Activated CD4-positive, alpha-beta T cell treated with anti-CD3 and anti-CD28 coated beads for 36 hours (primary cell): Measurements from ENCODE around the gene EPHB2. TPM values are rescaled to one million over a fixed set of nuclear protein-coding genes. Genes with fewer than 3 reads are reported as not detected.
A peak's percentile ranks its signal among the peaks of the same experiment; 100 is the strongest.

Experiments used
- ATAC-seq: fragments of 200-7000 bp; cut with Tn5 transposase; one replicate; pipeline ENCODE4 v1.10.0; 2021; ENCODE audit warnings: mild to moderate bottlenecking, moderate library complexity
- CTCF ChIA-PET: fragments of 350-600 bp; sonication (Branson Sonifier 250); formaldehyde crosslinking; loops from one replicate; lab custom pipeline; 2021; ENCODE audit warnings: antibody characterized with exemption; lab: Charles Lee
- POLR2A ChIA-PET: fragments of 350-600 bp; sonication (Branson Sonifier 250); formaldehyde crosslinking; loops from one replicate; lab custom pipeline; 2021; ENCODE audit warnings: antibody characterized with exemption, inconsistent platforms; lab: Charles Lee
- DNase-seq: peaks from one replicate; pipeline ENCODE4 v3.0.0-alpha.2; 2020
- H3K27ac Mint-ChIP-seq: one replicate; pipeline ENCODE4 v1.8.0; 2021; ENCODE audit warnings: mixed read lengths
- H3K27me3 Mint-ChIP-seq: one replicate; pipeline ENCODE4 v1.8.0; 2021; ENCODE audit warnings: mixed read lengths
- H3K36me3 Mint-ChIP-seq: one replicate; pipeline ENCODE4 v1.8.0; 2021; ENCODE audit warnings: low read depth, mixed read lengths
- H3K4me1 Mint-ChIP-seq: one replicate; pipeline ENCODE4 v1.8.0; 2021; ENCODE audit warnings: mixed read lengths
- H3K4me3 Mint-ChIP-seq: one replicate; pipeline ENCODE4 v1.8.0; 2021; ENCODE audit warnings: mild to moderate bottlenecking, moderate library complexity, mixed read lengths
- H3K9me3 Mint-ChIP-seq: one replicate; pipeline ENCODE4 v1.8.0; 2021; ENCODE audit warnings: low read depth, mixed read lengths
- intact Hi-C, 2 experiments: fragments of 100-400 bp; cut with DNase I in 1 of 2; cut with micrococcal nuclease in 1 of 2; formaldehyde crosslinking; loops; one replicate each; pipeline versions ENCODE4 v1.14.2 to v1.15.1; 2022 to 2024; cut with DNase I, micrococcal nuclease
- total RNA-seq, 2 experiments: library from RNA; stranded (reverse); gene quantifications; one replicate each; pipeline ENCODE4 v1.2.3, GENCODE V29; 2021

Gene EPHB2
- total RNA-seq, 2 experiments from 2014 or later: not detected

DNA sequence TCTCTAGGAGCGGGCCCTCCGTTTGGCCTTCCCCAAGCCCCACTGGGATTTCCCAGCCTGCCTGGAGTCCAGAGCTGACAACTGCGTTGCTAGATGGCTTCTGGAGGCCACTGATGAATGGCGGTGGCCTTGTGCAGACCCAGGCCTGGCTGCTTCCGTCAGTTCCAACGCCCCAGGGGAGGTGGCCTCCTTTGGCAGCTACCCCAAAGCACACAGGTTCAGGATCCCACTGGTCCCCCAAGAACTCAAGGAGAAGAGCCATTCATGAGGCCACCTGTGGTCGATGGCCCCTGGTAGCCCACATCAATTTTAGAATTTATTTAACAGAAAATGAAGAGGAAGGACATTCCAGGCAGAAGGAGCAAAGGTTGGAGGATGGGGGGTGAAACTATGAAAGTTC is 176.9 kb downstream of the EPHB2 start:
- H3K9me3 Mint-ChIP-seq: no peaks in the 10 kb centered on the region
- ChIA-PET CTCF (interaction anchor here (1.4 kb wide), 1 partner anchor 41 kb away, joined by 4 read pairs; no protein-coding TSS in a partner anchor), POLR2A (no interaction called here)
- no peaks in the 10 kb centered on the region for H3K36me3 Mint-ChIP-seq
- intact Hi-C loops: no loop called here
- H3K27me3 Mint-ChIP-seq: peaks cover 2% of the 10 kb centered on the region
- H3K27ac Mint-ChIP-seq: no peak overlapping the region
- DNase-seq (no peak), ATAC-seq (no peak)
- H3K4me3 Mint-ChIP-seq: no peak overlapping the region
- H3K4me1 Mint-ChIP-seq: peaks cover 9% of the 10 kb centered on the region

DNA sequence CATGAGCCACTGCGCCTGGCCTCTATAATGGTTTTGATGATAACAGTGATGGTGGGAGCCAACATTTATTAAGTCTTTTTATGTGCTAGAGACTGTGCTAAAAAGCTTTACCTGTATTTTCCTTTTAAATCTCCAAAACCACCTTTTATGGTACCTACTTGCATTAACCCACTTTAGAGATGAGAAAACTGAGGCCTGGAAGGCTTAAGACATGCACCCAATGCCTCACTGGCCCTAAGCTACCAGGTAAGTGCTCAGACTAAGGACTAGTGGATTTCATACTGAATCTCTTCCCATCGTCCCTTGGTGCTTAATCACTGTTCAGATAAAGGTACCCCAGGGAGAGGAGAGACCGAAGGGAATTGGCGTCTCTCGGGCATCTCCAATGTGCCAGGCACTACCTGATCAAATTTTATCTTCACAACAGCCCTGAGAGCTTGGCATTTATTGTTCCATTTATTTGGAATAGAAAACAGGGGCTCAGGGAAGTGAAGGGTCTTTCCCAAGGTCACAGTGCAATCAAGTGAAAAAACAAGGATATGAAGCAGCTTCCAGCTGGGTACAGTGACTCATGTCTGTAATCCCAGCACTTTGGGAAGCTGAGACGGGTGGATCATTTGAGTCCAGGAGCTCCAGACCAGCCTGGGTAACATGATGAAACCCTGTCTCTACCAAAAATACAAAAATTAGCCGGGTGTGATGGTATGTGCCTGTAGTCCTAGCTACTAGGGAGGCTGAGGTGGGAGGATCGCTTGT is 177.9 kb downstream of the EPHB2 start:
- Mint-ChIP-seq H3K4me1 (peaks cover 9% of the 10 kb centered on the region), H3K4me3 (no peak overlapping the region), H3K36me3 (no peaks in the 10 kb centered on the region), H3K9me3 (no peaks in the 10 kb centered on the region), H3K27me3 (peaks cover 2% of the 10 kb centered on the region), H3K27ac (no peak overlapping the region)
- ChIA-PET POLR2A (no interaction called here), CTCF (interaction anchor here (0.7 to 2.0 kb wide), 5 partner anchors 40 to 1127 kb away, joined by 3 to 16 read pairs (median 4); no protein-coding TSS in a partner anchor)
- DNase-seq: no peak
- intact Hi-C loops: loop anchor here (1.0 kb wide), 2 partner anchors 184 to 214 kb away; no protein-coding TSS in a partner anchor
- ATAC-seq: no peak

DNA sequence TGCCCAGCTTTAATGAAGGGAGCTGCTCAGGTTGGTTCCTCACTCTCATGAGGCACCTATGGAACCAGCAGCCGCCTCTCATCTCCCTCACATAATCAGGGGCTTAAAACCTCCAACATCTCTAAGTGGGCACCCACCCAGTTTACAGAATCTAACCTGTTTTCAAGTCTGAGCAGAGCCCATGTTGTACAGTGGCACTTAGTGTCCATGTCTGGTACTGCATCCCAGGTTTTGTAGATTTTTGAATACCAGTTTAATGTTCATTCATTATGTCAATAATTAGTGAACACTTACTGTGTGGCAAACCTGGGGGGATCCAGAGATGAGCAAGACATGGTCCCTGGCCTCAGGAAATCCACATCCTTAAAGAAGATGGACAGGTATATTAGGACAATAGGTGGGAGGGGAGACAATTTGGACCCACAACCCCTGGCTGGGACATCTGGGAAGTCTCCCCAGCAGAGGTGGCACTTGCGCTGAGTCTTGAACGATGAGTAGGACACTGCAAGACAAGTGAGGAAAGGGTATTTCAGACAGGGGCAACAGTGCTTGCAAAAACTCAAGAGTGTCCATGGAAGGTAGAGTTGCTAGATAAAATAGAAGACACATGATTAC is 178.7 kb downstream of the EPHB2 start:
- CTCF ChIA-PET: interaction anchor here (1.1 to 2.0 kb wide), 3 partner anchors 170 to 192 kb away, joined by 3 to 16 read pairs (median 4); no protein-coding TSS in a partner anchor
- no peaks in the 10 kb centered on the region for H3K9me3 Mint-ChIP-seq
- ATAC-seq (no peak), DNase-seq (peak; percentile 26)
- POLR2A ChIA-PET: no interaction called here
- H3K27me3 Mint-ChIP-seq: peaks cover 2% of the 10 kb centered on the region
- H3K27ac Mint-ChIP-seq: no peak overlapping the region
- no peaks in the 10 kb centered on the region for H3K36me3 Mint-ChIP-seq
- no peak overlapping the region for H3K4me3 Mint-ChIP-seq
- intact Hi-C loops: loop anchor here (1.0 kb wide), 2 partner anchors 185 to 215 kb away; no protein-coding TSS in a partner anchor
- H3K4me1 Mint-ChIP-seq: peaks cover 9% of the 10 kb centered on the region

DNA sequence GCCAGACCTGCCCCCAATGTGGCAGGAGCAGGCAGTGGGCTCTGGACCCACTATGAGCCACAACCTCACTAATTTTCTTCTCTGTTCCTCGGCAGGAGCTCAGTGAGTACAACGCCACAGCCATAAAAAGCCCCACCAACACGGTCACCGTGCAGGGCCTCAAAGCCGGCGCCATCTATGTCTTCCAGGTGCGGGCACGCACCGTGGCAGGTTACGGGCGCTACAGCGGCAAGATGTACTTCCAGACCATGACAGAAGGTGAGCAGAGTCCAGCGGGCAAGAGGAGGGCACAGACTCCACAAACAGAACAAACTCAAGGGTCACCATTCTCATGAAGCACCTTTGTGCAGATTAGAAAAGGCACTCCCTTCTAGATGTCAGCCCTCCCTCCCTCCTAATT is 182.2 kb downstream of the EPHB2 start:
- ChIA-PET CTCF (no interaction called here), POLR2A (no interaction called here)
- Mint-ChIP-seq H3K27me3 (peaks cover 7% of the 10 kb centered on the region), H3K9me3 (no peaks in the 10 kb centered on the region), H3K36me3 (no peaks in the 10 kb centered on the region), H3K4me1 (no peaks in the 10 kb centered on the region), H3K27ac (no peak overlapping the region), H3K4me3 (no peak overlapping the region)
- intact Hi-C loops: no loop called here
- DNase-seq: no peak
- no peak for ATAC-seq

DNA sequence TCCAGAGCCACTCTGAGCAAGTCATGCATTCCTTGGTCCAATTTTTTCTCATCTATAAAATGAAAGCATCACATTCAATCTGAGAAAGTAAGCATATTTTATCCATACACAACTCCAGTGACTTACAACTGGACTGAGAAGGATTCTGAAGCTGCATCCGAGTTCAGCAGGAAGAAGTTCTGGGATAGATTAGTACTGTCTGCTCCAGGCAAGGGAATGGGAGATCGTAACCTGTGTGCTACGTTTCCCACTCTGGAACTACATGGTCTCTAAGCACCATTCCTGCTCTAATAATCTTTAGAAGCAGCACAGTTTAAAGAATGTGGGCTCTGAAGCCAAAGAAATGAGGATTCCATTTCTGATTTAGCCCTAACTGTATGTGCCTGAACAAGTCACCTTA is 182.7 kb downstream of the EPHB2 start:
- no peaks in the 10 kb centered on the region for H3K4me1 Mint-ChIP-seq
- H3K27ac Mint-ChIP-seq: no peak overlapping the region
- H3K36me3 Mint-ChIP-seq: no peaks in the 10 kb centered on the region
- CTCF ChIA-PET: no interaction called here
- DNase-seq (no peak), ATAC-seq (no peak)
- POLR2A ChIA-PET: no interaction called here
- no peak overlapping the region for H3K4me3 Mint-ChIP-seq
- H3K27me3 Mint-ChIP-seq: peaks cover 7% of the 10 kb centered on the region
- no peaks in the 10 kb centered on the region for H3K9me3 Mint-ChIP-seq
- intact Hi-C loops: no loop called here

DNA sequence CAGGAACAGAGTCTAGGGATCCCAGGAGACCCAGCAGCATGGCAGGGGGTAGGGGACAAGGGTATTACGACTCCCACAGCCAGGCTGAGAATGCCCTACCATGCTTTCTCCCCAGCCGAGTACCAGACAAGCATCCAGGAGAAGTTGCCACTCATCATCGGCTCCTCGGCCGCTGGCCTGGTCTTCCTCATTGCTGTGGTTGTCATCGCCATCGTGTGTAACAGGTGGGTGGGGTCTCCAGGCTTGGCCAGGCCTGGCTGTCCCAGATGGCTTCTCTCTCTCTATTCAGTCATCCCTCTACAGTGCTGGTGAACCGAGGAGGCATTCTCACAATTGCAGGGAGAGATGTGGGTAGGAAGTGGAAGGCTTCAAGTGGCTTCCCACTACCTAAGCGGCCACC is 184.7 kb downstream of the EPHB2 start:
- ChIA-PET POLR2A (no interaction called here), CTCF (no interaction called here)
- H3K27me3 Mint-ChIP-seq: peaks cover 11% of the 10 kb centered on the region
- H3K36me3 Mint-ChIP-seq: no peaks in the 10 kb centered on the region
- intact Hi-C loops: no loop called here
- no peaks in the 10 kb centered on the region for H3K4me1 Mint-ChIP-seq
- no peak for DNase-seq
- no peak overlapping the region for H3K27ac Mint-ChIP-seq
- no peaks in the 10 kb centered on the region for H3K9me3 Mint-ChIP-seq
- ATAC-seq: no peak
- H3K4me3 Mint-ChIP-seq: no peak overlapping the region

DNA sequence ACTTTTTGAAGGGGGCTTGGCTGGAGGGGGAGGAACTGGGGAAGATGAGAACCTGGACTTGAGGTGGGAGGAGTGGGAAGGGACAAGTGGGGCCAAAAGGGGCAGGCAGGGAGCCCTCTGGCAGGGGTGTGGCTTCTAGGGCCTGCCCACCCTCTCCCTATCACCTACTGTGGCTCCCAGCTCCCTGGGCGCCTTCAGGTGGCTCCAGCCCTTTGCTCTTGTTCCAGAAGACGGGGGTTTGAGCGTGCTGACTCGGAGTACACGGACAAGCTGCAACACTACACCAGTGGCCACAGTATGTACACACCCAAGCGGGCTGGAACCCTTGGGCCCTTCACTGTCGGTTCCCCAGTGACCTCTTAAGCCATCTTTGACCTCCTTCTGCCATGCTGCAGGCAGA is 185.5 kb downstream of the EPHB2 start:
- intact Hi-C loops: no loop called here
- CTCF ChIA-PET: no interaction called here
- H3K4me3 Mint-ChIP-seq: no peak overlapping the region
- no peaks in the 10 kb centered on the region for H3K36me3 Mint-ChIP-seq
- H3K4me1 Mint-ChIP-seq: no peaks in the 10 kb centered on the region
- ATAC-seq (no peak), DNase-seq (no peak)
- no peak overlapping the region for H3K27ac Mint-ChIP-seq
- POLR2A ChIA-PET: no interaction called here
- peaks cover 13% of the 10 kb centered on the region for H3K27me3 Mint-ChIP-seq
- no peaks in the 10 kb centered on the region for H3K9me3 Mint-ChIP-seq

DNA sequence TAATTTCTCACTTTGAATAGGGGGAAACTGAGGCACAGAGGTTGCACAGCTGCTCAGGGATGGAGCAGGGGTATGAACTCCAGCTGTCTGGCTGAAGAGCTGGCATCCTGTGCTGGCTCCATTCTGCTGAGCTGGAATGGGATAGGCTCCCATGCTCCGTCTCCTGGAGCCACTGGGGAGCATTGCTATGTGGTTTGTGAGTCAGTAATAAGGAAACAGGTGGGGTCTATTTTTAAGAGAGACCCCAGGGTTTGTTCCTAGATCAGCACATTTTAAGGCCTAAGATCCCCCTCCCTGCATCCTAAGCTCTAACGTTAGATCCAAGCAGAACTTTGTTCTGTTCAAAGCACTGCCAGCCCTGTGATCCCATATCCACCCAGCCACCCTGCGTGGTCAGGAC is 189.8 kb downstream of the EPHB2 start:
- ATAC-seq (no peak), DNase-seq (no peak)
- Mint-ChIP-seq H3K27me3 (peaks cover 17% of the 10 kb centered on the region), H3K9me3 (no peaks in the 10 kb centered on the region), H3K27ac (no peak overlapping the region), H3K4me1 (no peaks in the 10 kb centered on the region), H3K4me3 (no peak overlapping the region), H3K36me3 (no peaks in the 10 kb centered on the region)
- intact Hi-C loops: no loop called here
- CTCF ChIA-PET: interaction anchor here (0.6 kb wide), 1 partner anchor 64 kb away, joined by 6 read pairs; no protein-coding TSS in a partner anchor
- POLR2A ChIA-PET: no interaction called here

DNA sequence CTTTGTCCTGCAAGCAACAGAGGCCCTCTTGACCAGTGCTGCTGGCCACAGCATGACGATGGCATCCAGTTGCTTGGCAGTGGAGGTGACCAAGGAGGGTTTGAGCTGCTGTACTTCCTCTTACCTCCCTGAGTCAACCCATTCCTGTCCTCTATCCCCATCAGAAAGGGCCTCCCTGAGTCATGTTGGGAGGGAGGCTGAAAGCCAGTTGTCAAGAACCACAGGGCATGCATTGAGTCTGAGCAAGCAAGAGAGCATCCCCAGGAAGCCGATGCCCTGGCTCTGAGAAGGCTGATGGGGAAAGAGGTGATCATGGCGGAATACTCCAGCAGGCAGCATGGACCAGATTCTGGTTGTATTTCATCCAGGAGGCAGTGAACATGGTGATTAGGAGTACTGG is 192.5 kb downstream of the EPHB2 start:
- H3K4me3 Mint-ChIP-seq: no peak overlapping the region
- ChIA-PET POLR2A (no interaction called here), CTCF (no interaction called here)
- DNase-seq: no peak
- H3K4me1 Mint-ChIP-seq: no peaks in the 10 kb centered on the region
- H3K9me3 Mint-ChIP-seq: no peaks in the 10 kb centered on the region
- no peak for ATAC-seq
- no peak overlapping the region for H3K27ac Mint-ChIP-seq
- no peaks in the 10 kb centered on the region for H3K36me3 Mint-ChIP-seq
- peaks cover 10% of the 10 kb centered on the region for H3K27me3 Mint-ChIP-seq
- intact Hi-C loops: no loop called here

DNA sequence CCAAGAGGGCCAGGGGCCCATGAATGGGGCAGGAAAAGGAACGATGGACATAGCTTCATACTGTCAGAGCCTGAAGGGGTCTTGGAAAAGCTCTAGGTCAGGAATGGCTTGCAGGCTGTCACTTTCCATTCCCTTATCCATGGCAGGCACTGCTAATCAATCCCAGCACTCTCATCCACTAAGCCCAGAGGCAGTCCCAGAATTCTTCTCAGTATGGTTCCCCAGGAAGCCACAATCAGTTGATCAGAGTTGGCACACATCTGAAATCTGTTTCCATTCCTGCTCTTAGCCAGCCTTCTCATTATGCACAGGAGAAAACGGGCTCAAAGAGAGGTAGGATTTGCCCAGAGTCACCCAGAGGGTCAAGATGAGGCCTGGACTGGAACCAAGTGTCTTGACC is 196.3 kb downstream of the EPHB2 start:
- H3K4me3 Mint-ChIP-seq: no peak overlapping the region
- ChIA-PET CTCF (no interaction called here), POLR2A (no interaction called here)
- no peak for DNase-seq
- peaks cover 3% of the 10 kb centered on the region for H3K27me3 Mint-ChIP-seq
- intact Hi-C loops: no loop called here
- H3K4me1 Mint-ChIP-seq: no peaks in the 10 kb centered on the region
- H3K27ac Mint-ChIP-seq: no peak overlapping the region
- no peaks in the 10 kb centered on the region for H3K36me3 Mint-ChIP-seq
- no peak for ATAC-seq
- H3K9me3 Mint-ChIP-seq: no peaks in the 10 kb centered on the region

DNA sequence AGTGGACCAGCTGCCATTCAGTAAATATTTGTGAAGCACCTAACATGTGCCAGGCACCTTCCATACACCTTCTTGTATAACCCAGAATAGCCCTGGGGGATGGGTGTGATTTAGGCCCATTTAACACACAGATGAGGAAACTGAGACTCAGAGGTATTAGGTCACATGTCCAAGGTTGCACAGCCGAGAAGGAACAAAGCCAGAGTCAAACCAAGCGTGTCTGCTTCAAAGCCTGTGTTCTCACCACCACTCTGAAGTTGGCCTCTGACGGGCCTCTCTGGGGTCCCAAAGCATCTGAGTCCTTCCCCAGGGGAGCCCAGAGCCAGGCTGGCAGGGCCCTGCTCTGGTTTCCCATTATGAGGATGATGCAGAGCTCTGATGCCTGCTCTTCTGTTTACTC is 196.9 kb downstream of the EPHB2 start:
- H3K27ac Mint-ChIP-seq: no peak overlapping the region
- DNase-seq (no peak), ATAC-seq (no peak)
- no peaks in the 10 kb centered on the region for H3K4me1 Mint-ChIP-seq
- ChIA-PET POLR2A (no interaction called here), CTCF (no interaction called here)
- no peaks in the 10 kb centered on the region for H3K36me3 Mint-ChIP-seq
- no peaks in the 10 kb centered on the region for H3K9me3 Mint-ChIP-seq
- intact Hi-C loops: no loop called here
- peaks cover 3% of the 10 kb centered on the region for H3K27me3 Mint-ChIP-seq
- no peak overlapping the region for H3K4me3 Mint-ChIP-seq

DNA sequence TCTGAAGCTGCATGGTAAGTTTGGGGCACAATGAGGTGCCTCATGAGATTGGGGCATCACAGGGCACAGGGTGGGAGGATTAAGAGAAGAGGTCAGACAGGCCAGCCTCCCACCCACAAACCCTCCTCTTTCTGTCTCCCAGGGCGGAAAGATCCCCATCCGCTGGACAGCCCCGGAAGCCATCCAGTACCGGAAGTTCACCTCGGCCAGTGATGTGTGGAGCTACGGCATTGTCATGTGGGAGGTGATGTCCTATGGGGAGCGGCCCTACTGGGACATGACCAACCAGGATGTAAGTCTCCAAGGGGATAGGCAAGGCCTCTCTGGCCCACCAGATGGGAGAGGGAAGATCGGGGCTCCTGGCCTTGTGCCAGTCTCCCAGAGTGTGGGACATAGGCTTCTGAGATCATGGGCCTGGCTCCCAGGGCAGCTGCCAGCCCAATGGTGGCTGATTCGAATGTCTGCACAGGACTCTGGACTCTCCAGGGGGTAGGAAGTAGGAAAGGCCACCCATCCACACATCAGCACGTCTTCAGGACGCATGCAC is 198.3 kb downstream of the EPHB2 start:
- H3K27ac Mint-ChIP-seq: no peak overlapping the region
- H3K27me3 Mint-ChIP-seq: no peaks in the 10 kb centered on the region
- H3K4me1 Mint-ChIP-seq: no peaks in the 10 kb centered on the region
- ATAC-seq (no peak), DNase-seq (no peak)
- no peak overlapping the region for H3K4me3 Mint-ChIP-seq
- intact Hi-C loops: no loop called here
- H3K36me3 Mint-ChIP-seq: no peaks in the 10 kb centered on the region
- ChIA-PET POLR2A (no interaction called here), CTCF (no interaction called here)
- H3K9me3 Mint-ChIP-seq: no peaks in the 10 kb centered on the region
